ENCODE measurements around the gene EPB41L1. TPM values are rescaled to one million over a fixed set of nuclear protein-coding genes. Genes with fewer than 3 reads are reported as not detected.

Gene EPB41L1
- total RNA-seq, 1 experiment from 2014 or later, result 42.1 TPM

DNA sequence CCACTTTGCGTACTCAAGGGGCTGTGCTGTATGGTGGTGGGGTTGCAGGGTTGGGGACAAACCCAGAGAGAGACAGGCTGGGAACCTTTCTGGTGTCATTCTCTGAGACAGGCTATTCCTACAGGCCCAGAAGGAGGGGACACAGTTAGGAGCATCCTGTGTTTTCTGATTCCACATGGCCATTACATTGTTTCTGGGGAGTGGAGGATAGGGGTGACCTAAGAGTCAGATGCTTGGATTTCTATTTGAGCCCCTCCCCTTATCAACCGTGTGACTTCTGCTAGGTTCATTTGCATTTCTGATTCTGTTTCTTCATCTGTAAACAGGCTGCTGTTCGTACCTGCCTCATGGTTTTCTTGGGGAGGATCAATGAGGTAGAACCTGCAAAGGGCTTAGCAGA is 29.4 kb upstream of the EPB41L1 start:
- Histone ChIP-seq H4K20me1 (ENCODE audit: insufficient read depth) (no peaks in the 10 kb centered on the region), H3K27ac (ENCODE audit: low read depth, low read length) (no peak overlapping the region), H3K36me3 (ENCODE audit: control insufficient read depth in 1 of 2, insufficient read depth in 2 of 2, low read length in 2 of 2) (no peaks in the 10 kb centered on the region), H3K4me2 (ENCODE audit: low read length) (no peak overlapping the region), H3K79me2 (ENCODE audit: insufficient read depth, low read length) (no peaks in the 10 kb centered on the region), H3K27me3 (ENCODE audit: insufficient read depth, low read length) (no peaks in the 10 kb centered on the region), H2AFZ (ENCODE audit: low read depth, low read length, poor library complexity, severe bottlenecking) (no peak overlapping the region), H3K4me3 (replicated peaks in 1 of 2; ENCODE audit: low read depth in 1 of 2, low read length in 2 of 2) (no peak overlapping the region), H3K9me3 (ENCODE audit: control insufficient read depth in 1 of 2, insufficient read depth in 1 of 2, low read depth in 1 of 2, low read length in 2 of 2) (no peaks in the 10 kb centered on the region), H3K9ac (ENCODE audit: low read length) (no peak overlapping the region), H3K4me1 (ENCODE audit: control insufficient read depth in 1 of 2, insufficient read depth in 2 of 2, low read length in 2 of 2) (peaks cover 17 to 51% of the 10 kb centered on the region in 2 experiments), H3K9me2 (ENCODE audit: insufficient read depth) (no peaks in the 10 kb centered on the region)
- ChIA-PET RAD21 (ENCODE audit: low non-redundant PET in 1 of 2, low total read pairs in 2 of 2, uncharacterized antibody in 2 of 2, unreplicated experiment in 2 of 2) (no interaction called here), CTCF (interaction anchor here (1.2 kb wide), 1 partner anchor 13 kb away, joined by 3 read pairs; no protein-coding TSS in a partner anchor), POLR2A (no interaction called here)
- ATAC-seq (no peak), DNase-seq (ENCODE audit: low read depth, low spot score) (no peak)
- TF ChIP-seq, protein P1, sequence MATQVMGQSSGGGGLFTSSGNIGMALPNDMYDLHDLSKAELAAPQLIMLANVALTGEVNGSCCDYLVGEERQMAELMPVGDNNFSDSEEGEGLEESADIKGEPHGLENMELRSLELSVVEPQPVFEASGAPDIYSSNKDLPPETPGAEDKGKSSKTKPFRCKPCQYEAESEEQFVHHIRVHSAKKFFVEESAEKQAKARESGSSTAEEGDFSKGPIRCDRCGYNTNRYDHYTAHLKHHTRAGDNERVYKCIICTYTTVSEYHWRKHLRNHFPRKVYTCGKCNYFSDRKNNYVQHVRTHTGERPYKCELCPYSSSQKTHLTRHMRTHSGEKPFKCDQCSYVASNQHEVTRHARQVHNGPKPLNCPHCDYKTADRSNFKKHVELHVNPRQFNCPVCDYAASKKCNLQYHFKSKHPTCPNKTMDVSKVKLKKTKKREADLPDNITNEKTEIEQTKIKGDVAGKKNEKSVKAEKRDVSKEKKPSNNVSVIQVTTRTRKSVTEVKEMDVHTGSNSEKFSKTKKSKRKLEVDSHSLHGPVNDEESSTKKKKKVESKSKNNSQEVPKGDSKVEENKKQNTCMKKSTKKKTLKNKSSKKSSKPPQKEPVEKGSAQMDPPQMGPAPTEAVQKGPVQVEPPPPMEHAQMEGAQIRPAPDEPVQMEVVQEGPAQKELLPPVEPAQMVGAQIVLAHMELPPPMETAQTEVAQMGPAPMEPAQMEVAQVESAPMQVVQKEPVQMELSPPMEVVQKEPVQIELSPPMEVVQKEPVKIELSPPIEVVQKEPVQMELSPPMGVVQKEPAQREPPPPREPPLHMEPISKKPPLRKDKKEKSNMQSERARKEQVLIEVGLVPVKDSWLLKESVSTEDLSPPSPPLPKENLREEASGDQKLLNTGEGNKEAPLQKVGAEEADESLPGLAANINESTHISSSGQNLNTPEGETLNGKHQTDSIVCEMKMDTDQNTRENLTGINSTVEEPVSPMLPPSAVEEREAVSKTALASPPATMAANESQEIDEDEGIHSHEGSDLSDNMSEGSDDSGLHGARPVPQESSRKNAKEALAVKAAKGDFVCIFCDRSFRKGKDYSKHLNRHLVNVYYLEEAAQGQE (IDR thresholded peaks at IDR 0.05; ENCODE audit: low read depth), result no peak
- TF ChIP-seq POLR2AphosphoS5 (IDR thresholded peaks at IDR 0.05; ENCODE audit: low read depth, low read length) (no peak), EZH2 (IDR thresholded peaks at IDR 0.05) (no peak), CBX3 (IDR thresholded peaks at IDR 0.05; ENCODE audit: low read depth) (no peak), RAD21 (IDR thresholded peaks at IDR 0.05; ENCODE audit: low read depth) (no peak), FOSL1 (IDR thresholded peaks at IDR 0.05; ENCODE audit: low read depth) (no peak), SP1 (IDR thresholded peaks at IDR 0.05; ENCODE audit: low read depth) (no peak), TCF7L2 (IDR thresholded peaks at IDR 0.05; ENCODE audit: borderline replicate concordance, extremely low read depth, insufficient read depth, insufficient read length) (no peak), CEBPB (IDR thresholded peaks at IDR 0.05; ENCODE audit: low read depth) (no peak), ZNF274 (IDR thresholded peaks at IDR 0.05; ENCODE audit: low read depth, low read length) (no peak), EGR1 (IDR thresholded peaks at IDR 0.05; ENCODE audit: low read depth) (no peak), YY1 (IDR thresholded peaks at IDR 0.05; ENCODE audit: extremely low read depth, insufficient replicate concordance, low read depth, low read length) (no peak), POLR2A (IDR thresholded peaks at IDR 0.05; ENCODE audit: borderline replicate concordance, extremely low read depth, insufficient read depth, insufficient read length) (no peak), SIN3A (IDR thresholded peaks at IDR 0.05; ENCODE audit: low read depth) (no peak), ZFX (IDR thresholded peaks at IDR 0.05) (no peak)
- TF ChIP-seq, protein P2, sequence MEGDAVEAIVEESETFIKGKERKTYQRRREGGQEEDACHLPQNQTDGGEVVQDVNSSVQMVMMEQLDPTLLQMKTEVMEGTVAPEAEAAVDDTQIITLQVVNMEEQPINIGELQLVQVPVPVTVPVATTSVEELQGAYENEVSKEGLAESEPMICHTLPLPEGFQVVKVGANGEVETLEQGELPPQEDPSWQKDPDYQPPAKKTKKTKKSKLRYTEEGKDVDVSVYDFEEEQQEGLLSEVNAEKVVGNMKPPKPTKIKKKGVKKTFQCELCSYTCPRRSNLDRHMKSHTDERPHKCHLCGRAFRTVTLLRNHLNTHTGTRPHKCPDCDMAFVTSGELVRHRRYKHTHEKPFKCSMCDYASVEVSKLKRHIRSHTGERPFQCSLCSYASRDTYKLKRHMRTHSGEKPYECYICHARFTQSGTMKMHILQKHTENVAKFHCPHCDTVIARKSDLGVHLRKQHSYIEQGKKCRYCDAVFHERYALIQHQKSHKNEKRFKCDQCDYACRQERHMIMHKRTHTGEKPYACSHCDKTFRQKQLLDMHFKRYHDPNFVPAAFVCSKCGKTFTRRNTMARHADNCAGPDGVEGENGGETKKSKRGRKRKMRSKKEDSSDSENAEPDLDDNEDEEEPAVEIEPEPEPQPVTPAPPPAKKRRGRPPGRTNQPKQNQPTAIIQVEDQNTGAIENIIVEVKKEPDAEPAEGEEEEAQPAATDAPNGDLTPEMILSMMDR (IDR thresholded peaks at IDR 0.05 in 2 of 3, conservative IDR thresholded peaks at IDR 0.05 in 1 of 3; ENCODE audit: borderline replicate concordance in 1 of 3, insufficient read depth in 1 of 3, low read depth in 2 of 3, low read length in 2 of 3), result no peak
- no TSS peak for BruUV-seq (replicated peaks)
- intact Hi-C loops (cut with micrococcal nuclease), result no loop called here
